Nephron progenitor cell (in vitro differentiated cells): ENCODE results near the gene LYSMD1.

Experiments
- DNase-seq: peaks from one replicate; pipeline ENCODE4 v3.0.0; 2021
- H3K27ac Mint-ChIP-seq: 2 replicates; pipeline ENCODE4 v1.8.0; 2021; ENCODE audit warnings: mild to moderate bottlenecking, moderate library complexity, mixed read lengths
- H3K27me3 Mint-ChIP-seq: 2 replicates; pipeline ENCODE4 v1.8.0; 2021; ENCODE audit warnings: mild to moderate bottlenecking, low read depth, mixed read lengths; ENCODE audit not compliant: poor library complexity
- H3K36me3 Mint-ChIP-seq: 2 replicates; pipeline ENCODE4 v1.8.0; 2021; ENCODE audit warnings: low read depth, mixed read lengths
- H3K4me1 Mint-ChIP-seq: 2 replicates; pipeline ENCODE4 v1.8.0; 2021; ENCODE audit warnings: mixed read lengths
- H3K4me3 Mint-ChIP-seq: 2 replicates; pipeline ENCODE4 v1.8.0; 2021; ENCODE audit warnings: mild to moderate bottlenecking, moderate library complexity, mixed read lengths
- H3K9me3 Mint-ChIP-seq: 2 replicates; pipeline ENCODE4 v1.8.0; 2021; ENCODE audit warnings: mild to moderate bottlenecking, moderate library complexity, mixed read lengths
- CTCF ChIP-seq: fragments of 200-600 bp; sonication (generic); IDR thresholded peaks from 2 replicates; pipeline ENCODE4 v1.5.0; 2021; ENCODE audit warnings: antibody characterized with exemption

LYSMD1 gene

GRCh38 chr1:151131701-151132334, 33.9 kb downstream of the LYSMD1 start:
- Mint-ChIP-seq H3K27ac (peak overlapping the region; percentile 70), H3K9me3 (no peaks in the 10 kb centered on the region), H3K4me3 (peak overlapping the region; percentile 77), H3K27me3 (peaks cover 38% of the 10 kb centered on the region), H3K4me1 (peaks cover 24% of the 10 kb centered on the region), H3K36me3 (peaks cover 34% of the 10 kb centered on the region)
- DNase-seq: peak; percentile 62
- TF ChIP-seq CTCF: no peak

DNA sequence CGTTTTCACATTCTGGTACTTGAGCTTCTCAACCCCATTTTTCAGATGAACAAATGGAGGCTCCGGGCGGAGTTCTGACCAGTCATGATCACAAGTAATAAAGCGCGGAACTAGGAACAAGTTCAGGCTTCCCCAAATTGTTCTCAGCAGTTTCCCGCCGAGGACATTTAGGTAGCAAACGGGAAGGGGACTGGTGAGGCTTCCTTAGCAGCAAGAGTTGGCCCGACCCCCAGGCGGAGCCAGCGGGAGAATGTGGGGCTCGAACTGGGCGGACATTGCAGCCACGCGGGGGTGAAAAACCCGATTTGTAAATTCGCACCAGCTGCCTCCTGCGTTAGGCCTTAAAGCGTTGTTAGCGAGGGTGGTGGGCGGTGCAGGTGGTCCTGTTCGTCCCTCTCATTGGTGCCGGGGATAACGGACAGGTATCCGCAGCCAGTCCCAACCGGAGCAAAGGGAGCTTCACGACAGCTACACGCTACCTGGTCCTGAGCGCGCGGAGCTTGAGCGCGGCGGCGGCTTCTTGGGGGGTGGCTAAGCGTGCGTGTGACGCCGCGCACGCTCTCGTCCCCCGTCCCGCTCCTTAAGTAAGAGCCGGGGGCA, 34.6 kb downstream of the LYSMD1 start:
- H3K4me3 Mint-ChIP-seq: peak overlapping the region; percentile 77
- H3K27ac Mint-ChIP-seq: peak overlapping the region; percentile 29

DNA sequence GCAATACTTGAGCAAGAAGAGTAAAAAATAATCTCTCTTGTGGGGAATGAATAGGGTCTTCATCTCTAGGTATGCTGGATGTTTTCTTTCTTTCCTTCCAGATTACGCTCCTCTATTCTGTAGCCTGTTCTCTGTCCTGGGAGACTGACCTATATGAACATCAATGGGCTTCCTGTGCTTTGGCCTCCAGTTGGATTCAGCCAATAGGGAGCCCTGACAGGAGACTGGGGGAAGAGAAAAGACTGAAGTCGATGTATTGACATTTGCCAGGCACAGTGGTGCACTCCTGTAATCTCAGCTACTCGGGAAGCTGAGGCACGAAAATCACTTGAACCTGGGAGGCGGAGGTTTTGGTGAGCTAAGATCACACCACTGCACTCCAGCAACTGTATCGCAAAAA, 36.9 kb downstream of the LYSMD1 start:
- peaks cover 20% of the 10 kb centered on the region for H3K27me3 Mint-ChIP-seq
- no peak for DNase-seq
- H3K4me3 Mint-ChIP-seq: no peak overlapping the region
- no peak for TF ChIP-seq CTCF
- peaks cover 40% of the 10 kb centered on the region for H3K4me1 Mint-ChIP-seq
- no peaks in the 10 kb centered on the region for H3K9me3 Mint-ChIP-seq
- H3K36me3 Mint-ChIP-seq: peaks cover 14% of the 10 kb centered on the region
- no peak overlapping the region for H3K27ac Mint-ChIP-seq

More for the DNA sequence above, 34.6 kb downstream of the LYSMD1 start:
- Mint-ChIP-seq H3K4me1 (peaks cover 26% of the 10 kb centered on the region), H3K36me3 (peaks cover 27% of the 10 kb centered on the region), H3K9me3 (no peaks in the 10 kb centered on the region), H3K27me3 (peaks cover 35% of the 10 kb centered on the region)
- no peak for TF ChIP-seq CTCF
- peak; percentile 85 for DNase-seq

DNA sequence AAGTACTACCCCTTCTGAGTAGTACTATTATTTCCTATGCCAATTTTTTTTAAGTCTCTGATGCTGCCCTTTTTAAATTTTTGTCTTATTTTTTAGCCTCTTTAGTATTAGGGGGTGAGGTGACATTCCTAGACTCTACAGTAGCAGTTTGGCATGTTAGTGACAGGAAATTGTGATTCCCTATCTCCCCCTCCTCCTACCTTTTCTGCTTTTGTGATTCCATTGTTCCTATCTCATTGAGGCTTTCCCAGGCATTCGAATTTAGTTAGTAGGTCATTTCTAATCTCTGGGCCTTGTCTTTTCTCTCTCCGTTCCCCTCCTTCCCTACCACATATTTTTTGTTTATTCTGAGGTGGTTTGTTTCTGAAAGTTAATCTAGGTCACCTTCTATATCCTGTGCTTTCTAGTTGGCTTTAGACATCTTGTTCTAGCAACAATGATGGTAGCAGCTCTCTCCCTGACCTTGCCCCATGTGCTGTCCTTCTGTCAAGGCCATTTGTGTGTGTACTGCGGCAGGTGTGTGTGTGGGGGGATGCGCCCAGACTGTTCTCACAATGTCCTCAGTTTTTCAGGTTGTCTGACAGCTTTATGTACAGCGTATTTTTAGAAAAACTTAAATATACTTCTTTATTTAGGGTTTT, 40.8 kb downstream of the LYSMD1 start:
- Mint-ChIP-seq H3K4me3 (no peak overlapping the region), H3K27me3 (peaks cover 6% of the 10 kb centered on the region), H3K9me3 (no peaks in the 10 kb centered on the region), H3K27ac (no peak overlapping the region), H3K36me3 (peaks cover 9% of the 10 kb centered on the region), H3K4me1 (peaks cover 23% of the 10 kb centered on the region)
- DNase-seq: no peak
- TF ChIP-seq CTCF: no peak

- Mint-ChIP-seq H3K4me1 (no peaks in the 10 kb centered on the region), H3K36me3 (peaks cover 5% of the 10 kb centered on the region)
Measured at GRCh38 chr1:151113877-151114276, 51.8 kb downstream of the LYSMD1 start.

More at GRCh38 chr1:151113877-151114276, 51.8 kb downstream of the LYSMD1 start:
- Mint-ChIP-seq H3K27me3 (peaks cover 4% of the 10 kb centered on the region), H3K9me3 (no peaks in the 10 kb centered on the region), H3K27ac (no peak overlapping the region), H3K4me3 (no peak overlapping the region)
- no peak for TF ChIP-seq CTCF
- DNase-seq: no peak
